Measurements from ENCODE around the gene CLMN. TPM values are rescaled to one million over a fixed set of nuclear protein-coding genes. Genes with fewer than 3 reads are reported as not detected.

Gene CLMN
- total RNA-seq, 2 donors from 2014 or later: 105 to 131 TPM

DNA sequence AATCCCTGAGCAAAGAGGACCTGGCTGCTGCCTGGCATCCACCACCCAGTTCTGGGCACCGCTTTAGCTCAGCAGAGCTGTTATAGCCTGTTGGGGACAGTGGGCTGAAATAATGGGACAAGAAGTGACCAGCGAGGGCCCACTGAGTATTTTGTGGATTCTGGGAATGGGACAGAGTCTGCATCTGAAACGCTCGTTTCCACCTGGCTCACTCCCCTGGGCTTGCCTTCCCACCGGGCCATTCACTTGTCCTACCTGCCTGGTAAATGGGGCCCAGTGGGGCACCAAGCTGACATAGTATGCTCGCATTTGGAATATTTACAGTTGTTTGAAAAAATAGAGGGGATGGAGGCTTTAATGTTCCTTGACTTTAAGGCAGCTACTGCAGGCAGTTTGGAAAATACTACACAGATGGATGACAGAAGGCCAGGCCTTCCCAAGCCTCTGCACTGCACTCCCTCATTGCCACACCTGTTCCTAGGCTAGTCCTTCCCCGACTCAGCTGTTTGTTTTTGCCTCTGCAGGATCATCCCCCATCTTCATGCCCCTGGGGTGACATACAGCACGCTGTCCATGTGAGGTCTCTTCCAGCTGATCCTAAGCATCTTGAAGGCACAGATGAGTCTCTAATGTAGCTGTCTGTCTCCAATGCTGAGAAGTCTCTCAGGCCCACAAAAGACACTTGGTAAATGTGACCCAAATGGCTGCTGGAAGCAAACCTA lies 101.1 kb downstream of the CLMN start:
- Histone ChIP-seq H3K36me3 (no peaks in the 10 kb centered on the region), H3K9me3 (no peaks in the 10 kb centered on the region), H3K27me3 (no peaks in the 10 kb centered on the region), H3K4me1 (no peaks in the 10 kb centered on the region), H3K4me3 (no peak overlapping the region), H3K27ac (no peak overlapping the region), H3K9ac (ENCODE audit: low read depth in 2 of 2, low read length in 2 of 2) (no peak overlapping the region)
- DNase-seq: no peak
- TF ChIP-seq, protein P1, sequence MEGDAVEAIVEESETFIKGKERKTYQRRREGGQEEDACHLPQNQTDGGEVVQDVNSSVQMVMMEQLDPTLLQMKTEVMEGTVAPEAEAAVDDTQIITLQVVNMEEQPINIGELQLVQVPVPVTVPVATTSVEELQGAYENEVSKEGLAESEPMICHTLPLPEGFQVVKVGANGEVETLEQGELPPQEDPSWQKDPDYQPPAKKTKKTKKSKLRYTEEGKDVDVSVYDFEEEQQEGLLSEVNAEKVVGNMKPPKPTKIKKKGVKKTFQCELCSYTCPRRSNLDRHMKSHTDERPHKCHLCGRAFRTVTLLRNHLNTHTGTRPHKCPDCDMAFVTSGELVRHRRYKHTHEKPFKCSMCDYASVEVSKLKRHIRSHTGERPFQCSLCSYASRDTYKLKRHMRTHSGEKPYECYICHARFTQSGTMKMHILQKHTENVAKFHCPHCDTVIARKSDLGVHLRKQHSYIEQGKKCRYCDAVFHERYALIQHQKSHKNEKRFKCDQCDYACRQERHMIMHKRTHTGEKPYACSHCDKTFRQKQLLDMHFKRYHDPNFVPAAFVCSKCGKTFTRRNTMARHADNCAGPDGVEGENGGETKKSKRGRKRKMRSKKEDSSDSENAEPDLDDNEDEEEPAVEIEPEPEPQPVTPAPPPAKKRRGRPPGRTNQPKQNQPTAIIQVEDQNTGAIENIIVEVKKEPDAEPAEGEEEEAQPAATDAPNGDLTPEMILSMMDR (IDR thresholded peaks at IDR 0.05): no peak
- intact Hi-C loops (cut with DNase I): no loop called here

DNA sequence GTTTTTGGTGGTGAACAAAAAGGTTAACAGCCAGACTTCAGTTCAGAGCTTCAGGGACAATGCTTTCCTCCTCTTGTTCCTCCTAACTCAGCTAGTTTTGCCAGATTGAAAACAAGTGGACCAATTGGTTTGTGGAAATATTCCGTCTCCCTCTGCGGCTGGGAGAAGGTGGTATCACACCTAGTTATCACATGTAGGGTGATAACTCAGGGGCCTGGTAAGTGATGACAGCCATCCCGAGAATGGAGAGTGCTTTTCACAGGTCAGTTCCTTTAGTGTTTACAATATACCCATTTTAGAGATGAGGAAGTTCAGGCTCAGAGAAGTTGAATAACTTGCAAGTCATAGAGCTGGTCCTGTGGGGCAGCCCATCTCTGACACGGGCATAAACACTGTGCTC lies 101.7 kb downstream of the CLMN start:
- H3K9me3 ChIP-seq: no peaks in the 10 kb centered on the region
- H3K4me3 ChIP-seq: no peak overlapping the region
- TF ChIP-seq, protein P1 (IDR thresholded peaks at IDR 0.05): no peak
- no peaks in the 10 kb centered on the region for H3K4me1 ChIP-seq
- H3K27ac ChIP-seq: no peak overlapping the region
- H3K36me3 ChIP-seq: no peaks in the 10 kb centered on the region
- DNase-seq: no peak
- intact Hi-C loops (cut with DNase I): no loop called here
- no peaks in the 10 kb centered on the region for H3K27me3 ChIP-seq
- H3K9ac ChIP-seq (ENCODE audit: low read depth in 2 of 2, low read length in 2 of 2): no peak overlapping the region

GRCh38 chr14:95217391-95217900 lies 102.3 kb downstream of the CLMN start:
- H3K9ac ChIP-seq (ENCODE audit: low read depth in 2 of 2, low read length in 2 of 2): no peak overlapping the region
- no peaks in the 10 kb centered on the region for H3K36me3 ChIP-seq
- no peak overlapping the region for H3K27ac ChIP-seq
- no peak for DNase-seq
- no peaks in the 10 kb centered on the region for H3K4me1 ChIP-seq
- no peaks in the 10 kb centered on the region for H3K27me3 ChIP-seq
- no peak overlapping the region for H3K4me3 ChIP-seq
- TF ChIP-seq, protein P1 (IDR thresholded peaks at IDR 0.05): no peak
- intact Hi-C loops (cut with DNase I): no loop called here
- no peaks in the 10 kb centered on the region for H3K9me3 ChIP-seq

DNA sequence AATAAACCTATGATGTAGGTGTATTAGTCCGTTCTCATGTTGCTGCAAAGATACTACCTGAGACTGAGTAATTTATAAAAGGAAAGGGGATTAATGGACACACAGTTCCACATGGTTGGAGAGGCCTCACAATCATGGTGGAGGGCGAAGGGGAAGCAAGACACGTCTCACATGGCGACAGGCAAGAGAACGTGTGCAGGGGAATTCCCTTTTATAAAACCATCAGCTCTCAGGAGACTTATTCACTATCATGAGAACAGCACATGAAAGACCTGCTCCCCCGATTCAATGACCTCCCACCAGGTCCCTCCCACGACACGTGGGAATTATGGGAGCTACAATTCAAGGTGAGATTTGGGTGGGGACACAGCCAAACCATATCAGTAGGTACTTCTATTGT lies 103.7 kb downstream of the CLMN start:
- Histone ChIP-seq H3K4me1 (no peaks in the 10 kb centered on the region), H3K9me3 (no peaks in the 10 kb centered on the region), H3K4me3 (no peak overlapping the region), H3K36me3 (no peaks in the 10 kb centered on the region), H3K27ac (no peak overlapping the region), H3K27me3 (no peaks in the 10 kb centered on the region), H3K9ac (ENCODE audit: low read depth in 2 of 2, low read length in 2 of 2) (no peak overlapping the region)
- TF ChIP-seq, protein P1 (IDR thresholded peaks at IDR 0.05): no peak
- no peak for DNase-seq
- intact Hi-C loops (cut with DNase I): no loop called here

- Histone ChIP-seq H3K9me3 (no peaks in the 10 kb centered on the region), H3K9ac (ENCODE audit: low read depth in 2 of 2, low read length in 2 of 2) (no peak overlapping the region), H3K27me3 (no peaks in the 10 kb centered on the region), H3K27ac (no peak overlapping the region), H3K4me1 (no peaks in the 10 kb centered on the region), H3K36me3 (no peaks in the 10 kb centered on the region), H3K4me3 (no peak overlapping the region)
- DNase-seq: no peak
- intact Hi-C loops (cut with DNase I): no loop called here
- TF ChIP-seq, protein P1 (IDR thresholded peaks at IDR 0.05): no peak
Measured at GRCh38 chr14:95215094-95215725, 104.5 kb downstream of the CLMN start.
